ENCODE measurements around the gene NPEPL1.

DNA sequence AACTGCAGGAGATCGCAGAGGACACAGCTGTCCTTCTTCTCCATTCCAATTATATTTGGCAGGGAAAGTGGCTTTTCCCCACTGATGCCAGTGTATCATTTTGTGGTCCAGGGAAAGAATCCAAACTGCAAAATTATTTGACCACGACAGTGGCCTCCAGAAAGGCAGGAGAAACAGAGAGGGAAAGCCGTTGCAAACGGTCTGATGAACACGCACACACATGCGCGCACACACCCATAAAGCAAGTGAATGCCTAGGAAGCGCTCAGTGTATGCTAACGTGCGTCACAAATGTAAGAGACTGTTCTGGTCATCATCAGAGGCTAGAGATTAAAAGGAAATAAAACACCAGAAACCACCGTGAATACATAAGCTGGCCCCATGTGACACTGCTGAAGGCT is 54.0 kb downstream of the NPEPL1 start:
- no peak for TF ChIP-seq POLR2AphosphoS5 (IDR thresholded peaks at IDR 0.05; ENCODE audit: low read depth, low read length)
- TF ChIP-seq POLR2A (IDR thresholded peaks at IDR 0.05; ENCODE audit: low read depth, low read length), result no peak
- TF ChIP-seq TAF1 (IDR thresholded peaks at IDR 0.05; ENCODE audit: low read depth, low read length), result no peak

All from GM12891 (cell line).